RPMI8226 (cell line): ENCODE data around the gene MYO1E.

Source experiments
- DNase-seq: peaks from one replicate; pipeline ENCODE4 v3.0.0-alpha.2; 2015

The MYO1E gene

DNA sequence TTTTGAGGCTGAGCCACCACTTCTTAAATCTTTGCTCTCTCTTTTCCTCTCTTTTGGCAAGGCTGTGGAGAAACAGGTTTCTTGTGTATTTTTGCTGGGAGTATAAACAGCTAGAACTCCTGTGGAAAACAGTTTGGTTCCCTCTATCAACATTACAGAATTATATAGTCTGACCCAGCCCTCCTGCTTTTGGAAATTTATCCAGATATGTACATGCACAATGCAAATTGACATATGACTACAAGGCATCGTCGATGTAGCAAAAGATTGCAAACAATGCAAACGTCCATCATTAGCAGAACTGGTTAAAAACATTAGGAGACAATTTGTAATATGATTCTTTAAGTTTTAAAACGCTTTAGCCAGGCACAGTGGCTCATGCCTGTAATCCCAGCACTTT is 12.5 kb upstream of the MYO1E start:
- DNase-seq, result no peak

GRCh38 chr15:59384507-59384906 is 11.8 kb upstream of the MYO1E start:
- DNase-seq, result no peak

DNA sequence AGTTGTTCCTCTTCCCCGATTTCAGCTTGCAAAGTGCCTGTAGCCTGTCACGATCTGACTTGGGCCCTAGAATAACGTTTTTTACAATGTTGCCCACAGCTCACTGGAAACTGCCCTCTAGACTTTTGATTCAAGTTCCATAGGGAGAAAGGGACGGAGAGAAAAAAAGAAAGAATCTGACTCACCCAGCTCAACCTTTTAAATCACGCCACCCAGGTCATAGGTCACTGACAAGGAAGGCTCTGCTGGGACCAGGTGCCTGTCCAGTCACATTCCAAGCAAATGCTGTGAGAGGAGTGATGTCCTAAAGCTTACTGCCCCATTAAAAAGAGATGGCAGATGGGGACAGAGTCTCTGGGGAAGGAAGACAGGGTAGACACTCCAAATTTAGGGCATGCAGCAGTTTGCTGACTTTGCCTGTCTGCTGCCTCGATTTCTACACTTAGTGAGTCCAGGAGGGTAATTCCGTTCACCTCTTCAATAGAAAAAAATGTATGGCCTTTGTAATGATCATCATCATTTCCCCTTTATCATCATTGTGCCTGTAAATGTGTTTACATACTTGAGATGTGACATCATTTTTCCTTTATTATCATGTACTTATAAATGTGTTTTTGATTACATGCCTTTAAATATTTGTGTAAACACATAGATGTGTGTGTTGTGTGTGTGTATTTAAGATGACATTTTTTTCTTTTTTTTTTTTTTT is 8.4 kb upstream of the MYO1E start:
- no peak for DNase-seq

DNA sequence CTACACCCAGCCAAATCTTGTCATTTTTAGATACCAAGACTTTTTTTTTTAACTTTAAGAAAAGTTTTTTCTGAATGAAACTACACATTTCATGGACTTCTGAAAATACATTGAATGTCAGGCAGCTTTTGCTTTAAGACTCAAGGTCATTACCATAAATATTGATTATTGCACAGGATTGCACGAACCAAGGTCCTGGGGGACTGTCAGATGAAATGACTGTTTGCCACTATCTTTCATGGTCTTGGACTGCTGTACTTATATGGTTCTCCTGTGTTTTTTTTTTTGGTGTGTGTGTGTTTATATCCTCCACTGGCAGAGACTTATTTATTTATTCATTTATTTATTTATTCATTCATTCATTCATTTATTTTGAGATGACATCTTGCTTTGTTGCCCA is 6.9 kb upstream of the MYO1E start:
- DNase-seq, result no peak

- no peak for DNase-seq
Observed at GRCh38 chr15:59378855-59379254, 6.2 kb upstream of the MYO1E start.

DNA sequence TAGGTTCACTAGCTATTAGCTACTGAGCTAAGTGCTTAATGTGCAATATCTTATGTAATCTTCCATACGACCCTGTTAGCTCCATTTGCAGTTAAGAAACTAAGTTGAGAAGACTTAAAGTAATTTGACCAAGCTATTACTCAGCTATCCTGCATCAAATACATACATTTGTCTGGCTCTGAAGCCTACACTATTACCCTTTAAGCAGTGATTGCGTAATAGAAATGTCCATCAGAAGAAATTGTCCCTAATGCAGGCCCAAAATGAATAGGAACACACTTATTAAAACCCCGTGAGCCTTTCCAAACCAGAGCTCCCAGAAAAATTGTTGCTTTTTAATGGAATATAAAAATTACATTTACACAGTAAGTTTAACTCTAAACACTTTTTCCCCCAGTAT is 5.3 kb upstream of the MYO1E start:
- no peak for DNase-seq

DNA sequence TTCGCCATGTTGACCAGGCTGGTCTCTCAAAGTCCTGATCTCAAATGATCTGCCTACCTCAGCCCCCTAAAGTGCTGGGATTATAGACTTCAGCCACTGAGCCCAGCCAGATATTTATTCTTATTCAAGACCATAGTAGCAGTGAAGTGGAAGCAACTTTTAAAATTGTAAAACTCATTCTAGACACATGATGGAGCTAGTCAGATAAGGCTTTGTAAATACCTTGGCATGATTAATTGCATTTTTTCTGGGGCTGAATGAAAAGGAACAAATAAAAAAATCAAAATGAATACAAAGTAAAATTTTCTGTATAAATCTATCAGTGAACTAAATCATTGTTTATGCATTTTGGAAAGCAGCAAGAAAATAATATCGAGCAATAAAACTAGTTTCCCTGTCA is 4.1 kb upstream of the MYO1E start:
- no peak for DNase-seq

GRCh38 chr15:59373215-59373614 is 544 bp upstream of the MYO1E start:
- DNase-seq, result no peak

DNA sequence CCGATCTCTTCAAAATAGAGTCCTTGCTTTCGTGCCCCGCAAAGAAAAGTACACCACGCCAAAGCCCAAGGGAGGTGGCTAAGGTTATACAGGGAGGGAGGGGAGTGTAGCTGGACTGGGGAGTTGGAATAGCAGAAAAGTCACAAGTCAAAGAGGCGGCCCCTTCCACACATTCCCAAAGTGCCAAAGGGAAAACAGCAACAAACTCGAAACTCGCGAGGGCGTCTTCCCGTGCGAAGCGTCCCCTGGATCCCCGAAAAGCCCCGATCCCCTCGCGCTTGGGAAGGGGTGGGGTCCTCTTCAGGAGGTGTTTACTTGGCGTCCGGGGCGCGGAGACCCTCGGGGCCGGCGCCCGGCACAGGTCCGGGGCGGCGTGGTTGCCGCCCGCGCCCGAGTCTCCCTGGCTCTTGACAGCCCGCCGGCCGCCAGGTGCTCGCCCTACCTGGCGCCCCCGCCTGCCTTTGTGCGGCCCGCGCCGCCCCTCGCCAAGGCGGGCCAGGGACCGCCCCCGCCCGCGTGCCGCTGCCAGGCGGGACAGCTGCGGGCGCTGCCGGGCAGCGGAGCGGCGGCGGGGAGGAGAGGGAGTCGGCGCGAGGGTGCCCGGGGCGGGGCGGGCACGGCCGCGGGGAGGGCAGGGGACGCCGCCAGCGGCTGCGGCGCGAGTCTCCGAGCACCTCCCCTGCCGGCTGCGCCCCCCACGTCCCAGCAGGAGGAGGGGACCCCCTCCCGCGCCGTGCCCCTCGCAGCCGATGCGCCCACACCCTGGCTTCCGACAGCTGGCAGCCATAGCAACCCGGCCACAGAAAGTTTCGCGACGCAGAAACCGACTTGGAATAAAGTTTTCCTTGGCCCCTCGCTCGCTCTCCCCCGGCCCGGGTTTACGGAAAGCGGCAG is 966 bp downstream of the MYO1E start:
- peak; percentile 45 for DNase-seq

- DNase-seq, result no peak
Observed at GRCh38 chr15:59369597-59369996, 3.1 kb downstream of the MYO1E start.

DNA sequence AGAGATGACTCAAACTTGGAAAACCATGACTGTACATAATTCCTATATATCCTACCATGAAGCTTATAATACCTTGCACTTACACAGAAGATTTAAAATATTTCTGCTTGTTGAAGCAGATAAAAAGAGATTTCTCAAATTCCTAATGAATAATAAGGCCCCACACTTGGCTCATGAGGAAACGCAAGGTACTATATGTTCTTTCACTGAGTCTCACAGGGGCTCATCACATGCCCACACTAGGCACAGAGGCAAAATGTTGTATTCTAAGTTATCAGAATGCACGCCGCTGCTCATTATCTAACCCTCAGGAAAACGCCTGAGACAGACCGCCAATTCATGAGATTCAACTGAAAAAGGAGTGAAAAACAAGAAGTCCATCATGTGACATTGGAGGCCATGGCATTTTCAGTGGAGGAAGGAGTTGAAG is 5.6 kb downstream of the MYO1E start:
- no peak for DNase-seq

- no peak for DNase-seq
Observed at GRCh38 chr15:59366333-59367021, 6.2 kb downstream of the MYO1E start.

- DNase-seq, result no peak
Observed at GRCh38 chr15:59364248-59364647, 8.4 kb downstream of the MYO1E start.

DNA sequence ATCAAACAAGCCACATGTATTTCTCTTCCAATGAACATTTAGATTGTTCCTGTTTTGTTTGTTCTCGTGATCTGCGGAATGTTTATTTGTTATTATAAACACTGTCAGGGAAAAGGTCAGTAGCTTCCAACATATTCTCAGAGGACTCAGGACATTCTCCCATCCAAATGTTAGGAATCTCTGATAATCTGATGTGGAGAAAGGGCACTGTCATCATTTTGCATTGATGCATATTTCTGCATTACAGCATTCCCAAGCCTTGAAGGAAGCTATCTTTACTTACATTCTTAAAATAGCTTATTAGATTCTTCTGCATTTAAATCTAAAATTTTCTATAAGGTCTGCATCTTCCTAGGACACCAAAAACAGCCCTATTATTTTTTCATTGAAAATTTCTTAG is 10.3 kb downstream of the MYO1E start:
- DNase-seq, result no peak

DNA sequence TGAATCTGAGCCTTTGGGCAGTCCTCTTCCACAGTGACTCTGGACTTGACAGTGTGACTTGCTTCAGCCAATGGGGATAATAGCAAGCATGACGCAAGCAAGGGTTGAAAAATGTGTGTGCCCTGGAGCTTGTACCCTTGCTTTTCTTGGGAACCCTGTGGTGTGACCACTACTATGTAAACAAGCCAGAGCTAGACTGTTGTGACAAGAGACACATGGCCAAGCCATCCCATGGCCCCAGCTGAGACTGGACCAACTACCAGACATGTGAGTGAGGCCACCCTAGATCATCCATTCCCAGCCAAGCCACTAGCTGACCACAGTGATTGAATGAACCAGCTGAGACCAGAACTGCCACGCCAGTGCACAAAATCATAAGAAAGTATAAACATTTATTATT is 11.8 kb downstream of the MYO1E start:
- no peak for DNase-seq

GRCh38 chr15:59360305-59360704 is 12.4 kb downstream of the MYO1E start:
- no peak for DNase-seq

DNA sequence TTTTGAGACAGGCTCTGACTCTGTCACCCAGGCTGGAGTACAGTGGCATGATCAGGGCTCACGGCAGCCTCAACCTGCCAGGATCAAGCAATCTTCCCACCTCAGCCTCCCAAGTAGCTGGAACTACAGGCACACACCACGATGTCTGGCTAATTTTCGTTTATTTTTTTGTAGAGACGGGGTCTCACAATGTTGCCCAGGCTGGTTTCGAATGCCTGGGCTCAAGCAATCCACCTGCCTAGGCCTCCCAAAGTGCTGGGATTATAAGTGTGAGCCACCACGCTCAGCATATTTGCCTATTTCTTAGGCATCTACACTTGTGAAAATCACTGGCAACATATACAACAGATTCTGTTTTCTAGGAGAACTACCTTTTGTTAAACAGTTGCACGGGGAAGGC is 16.9 kb downstream of the MYO1E start:
- no peak for DNase-seq

- DNase-seq, result no peak
Observed at GRCh38 chr15:59354417-59355031, 18.1 kb downstream of the MYO1E start.

DNA sequence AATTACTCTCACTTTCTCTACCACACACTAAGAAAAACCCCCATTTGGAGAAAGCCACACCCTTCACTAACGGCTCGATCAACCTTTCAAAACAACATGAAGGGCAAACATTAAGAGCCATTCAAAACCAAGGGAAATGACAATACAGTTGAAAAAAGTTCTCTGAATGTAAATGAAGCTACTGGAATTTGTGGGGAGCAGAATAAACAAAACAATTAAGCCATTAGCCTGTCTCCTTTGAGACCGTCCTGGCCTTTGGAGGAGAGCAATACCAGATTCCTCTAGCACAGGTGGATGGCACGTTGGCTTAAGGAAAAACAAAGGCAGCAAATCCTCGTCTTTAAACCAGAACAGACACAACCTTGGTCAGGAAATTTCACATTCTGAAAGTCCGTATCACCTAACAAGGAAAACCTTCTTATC is 18.7 kb downstream of the MYO1E start:
- DNase-seq, result no peak

GRCh38 chr15:59352683-59353082 is 20.0 kb downstream of the MYO1E start:
- DNase-seq, result no peak

- no peak for DNase-seq
Observed at GRCh38 chr15:59352189-59352588, 20.5 kb downstream of the MYO1E start.

DNA sequence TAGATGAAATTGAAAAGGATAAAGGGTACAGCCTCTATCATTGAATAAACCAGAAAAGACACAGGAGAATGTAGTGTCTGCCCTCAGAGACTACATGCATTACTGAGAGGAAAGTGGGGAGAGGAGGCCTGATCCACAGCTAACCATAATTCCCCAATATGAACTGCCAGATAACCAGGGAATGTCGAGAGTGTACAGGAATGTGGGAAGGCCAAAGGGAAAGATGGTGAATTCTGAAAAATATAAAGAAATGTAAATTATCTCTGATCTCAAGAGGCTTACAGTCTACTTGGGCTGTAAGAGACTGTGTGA is 22.3 kb downstream of the MYO1E start:
- no peak for DNase-seq

DNA sequence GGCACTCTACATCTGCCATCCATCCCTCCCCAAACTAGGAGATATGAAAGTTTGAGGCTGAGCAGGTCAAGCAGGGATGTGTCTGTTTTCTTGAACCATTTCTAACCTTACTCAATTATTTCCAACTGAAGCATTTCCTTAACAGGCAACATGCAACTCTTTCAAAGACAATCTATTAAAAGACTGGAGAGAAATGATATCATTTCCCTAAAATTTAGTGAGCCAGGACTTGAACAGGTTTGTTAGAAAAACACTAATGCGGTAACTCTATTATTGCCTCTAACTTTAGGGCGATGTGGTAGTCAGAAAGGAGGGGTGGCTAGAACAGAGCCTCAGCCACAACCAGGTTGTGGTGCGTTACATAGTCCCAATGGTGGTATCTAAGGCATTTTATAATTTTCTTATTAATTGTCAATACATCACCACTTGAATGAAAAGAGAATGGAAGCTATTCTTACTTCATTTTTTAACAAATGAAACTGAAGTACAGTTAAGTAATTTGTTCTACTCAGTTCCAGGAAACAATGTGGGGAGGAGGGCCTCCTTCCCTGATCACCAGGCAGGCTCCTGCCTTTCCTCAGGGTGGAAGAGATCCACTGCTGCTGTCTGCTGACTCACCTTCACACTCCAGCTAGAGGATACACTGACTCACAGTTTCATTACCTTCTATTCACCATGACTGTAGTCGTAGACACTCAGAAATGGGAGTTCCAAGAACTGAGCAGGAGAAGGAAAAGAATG is 22.8 kb downstream of the MYO1E start:
- DNase-seq, result no peak
